ENCODE results near the gene ADAMTS17.

Gene ADAMTS17

DNA sequence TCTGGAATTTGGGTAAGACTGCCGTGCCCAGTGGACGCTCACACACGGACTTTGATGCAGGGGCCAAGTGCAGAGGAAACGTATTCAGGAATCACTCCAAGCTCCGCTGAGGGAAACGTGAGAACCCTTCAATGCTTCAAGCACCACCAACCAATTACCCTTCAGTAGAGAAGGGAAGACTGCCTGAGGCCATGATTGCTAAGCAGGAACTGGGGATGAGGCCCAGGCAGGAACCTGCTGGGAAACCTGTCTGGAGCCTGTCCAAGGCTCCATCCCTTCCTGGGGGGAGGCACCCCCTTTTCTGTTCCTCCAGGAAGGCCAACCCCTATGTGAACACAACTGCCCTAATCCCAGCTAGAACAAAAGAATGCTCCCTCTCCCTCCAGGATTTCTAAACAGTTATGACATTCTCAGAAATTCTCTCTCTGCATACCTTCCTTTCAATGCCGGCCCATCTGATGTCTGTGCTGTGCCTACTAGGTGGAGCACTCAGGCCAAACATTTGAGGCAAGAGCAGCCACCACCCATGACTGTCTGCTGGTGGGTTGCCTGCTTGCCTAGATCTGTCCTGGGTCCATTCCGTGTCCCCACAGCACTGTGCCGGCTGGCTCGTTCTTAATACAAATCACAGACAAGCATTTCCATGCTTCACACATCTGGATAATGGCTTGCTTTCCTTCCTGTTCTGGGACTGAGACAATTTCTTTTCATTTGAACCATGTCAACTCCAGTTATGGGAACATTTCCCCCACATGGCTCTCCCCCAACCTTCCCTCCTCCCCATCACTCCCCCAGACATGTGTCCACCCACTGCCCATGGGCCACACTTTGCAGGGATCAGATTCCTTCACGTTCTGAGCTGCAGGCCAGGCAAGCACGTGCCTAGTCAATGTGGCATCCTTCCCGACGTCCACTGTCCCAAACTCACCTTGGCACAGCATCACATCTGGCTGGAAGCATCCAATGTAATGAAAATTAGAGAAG lies 149.4 kb downstream of the ADAMTS17 start:
- no peak for DNase-seq (ENCODE audit: low read depth)
- no peak overlapping the region for H3K4me3 ChIP-seq (ENCODE audit: low read length)
- TF ChIP-seq, protein P1, sequence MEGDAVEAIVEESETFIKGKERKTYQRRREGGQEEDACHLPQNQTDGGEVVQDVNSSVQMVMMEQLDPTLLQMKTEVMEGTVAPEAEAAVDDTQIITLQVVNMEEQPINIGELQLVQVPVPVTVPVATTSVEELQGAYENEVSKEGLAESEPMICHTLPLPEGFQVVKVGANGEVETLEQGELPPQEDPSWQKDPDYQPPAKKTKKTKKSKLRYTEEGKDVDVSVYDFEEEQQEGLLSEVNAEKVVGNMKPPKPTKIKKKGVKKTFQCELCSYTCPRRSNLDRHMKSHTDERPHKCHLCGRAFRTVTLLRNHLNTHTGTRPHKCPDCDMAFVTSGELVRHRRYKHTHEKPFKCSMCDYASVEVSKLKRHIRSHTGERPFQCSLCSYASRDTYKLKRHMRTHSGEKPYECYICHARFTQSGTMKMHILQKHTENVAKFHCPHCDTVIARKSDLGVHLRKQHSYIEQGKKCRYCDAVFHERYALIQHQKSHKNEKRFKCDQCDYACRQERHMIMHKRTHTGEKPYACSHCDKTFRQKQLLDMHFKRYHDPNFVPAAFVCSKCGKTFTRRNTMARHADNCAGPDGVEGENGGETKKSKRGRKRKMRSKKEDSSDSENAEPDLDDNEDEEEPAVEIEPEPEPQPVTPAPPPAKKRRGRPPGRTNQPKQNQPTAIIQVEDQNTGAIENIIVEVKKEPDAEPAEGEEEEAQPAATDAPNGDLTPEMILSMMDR (conservative IDR thresholded peaks at IDR 0.05; ENCODE audit: low read length), result no peak

DNA sequence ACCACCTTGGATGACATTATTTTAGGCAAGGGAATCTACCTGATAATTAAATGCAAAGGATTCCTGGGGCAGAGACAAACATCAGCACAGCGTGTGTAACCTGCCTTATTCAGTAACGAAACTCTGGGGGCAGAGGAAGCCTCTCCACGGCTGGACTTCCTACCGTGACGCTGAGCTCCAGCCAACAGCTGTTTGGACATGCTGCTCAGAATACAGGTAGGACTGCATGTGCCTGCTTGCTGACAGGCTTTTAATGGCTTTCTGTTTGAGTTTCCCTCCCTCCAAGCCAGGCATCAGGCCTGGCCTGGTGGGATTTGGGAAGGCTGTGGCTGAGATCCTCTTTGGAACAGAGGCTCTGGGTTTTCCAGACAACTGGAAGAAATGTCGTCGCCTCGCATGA lies 150.6 kb downstream of the ADAMTS17 start:
- no peak for DNase-seq (ENCODE audit: low read depth)
- no peak overlapping the region for H3K4me3 ChIP-seq (ENCODE audit: low read length)
- TF ChIP-seq, protein P1 (conservative IDR thresholded peaks at IDR 0.05; ENCODE audit: low read length), result no peak

DNA sequence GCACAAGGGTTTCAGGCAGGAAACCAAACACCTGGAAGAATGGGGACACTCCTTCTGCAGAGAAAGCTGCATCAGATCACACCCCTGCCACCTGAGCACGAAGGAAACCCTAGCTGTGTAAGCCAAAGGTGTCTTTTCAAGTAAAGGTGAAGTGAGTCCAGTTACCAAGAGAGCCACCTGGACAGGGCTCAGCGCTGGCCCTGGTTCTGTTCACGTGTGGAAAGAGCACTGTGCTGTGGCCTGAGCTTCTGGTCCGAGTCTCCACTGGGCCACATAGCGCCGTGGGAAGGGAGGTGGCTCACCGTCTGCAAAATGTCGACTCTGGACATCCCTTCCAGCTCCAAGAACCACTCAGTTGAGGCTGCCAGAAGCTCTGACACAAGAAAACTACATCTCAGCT lies 151.1 kb downstream of the ADAMTS17 start:
- TF ChIP-seq, protein P1 (conservative IDR thresholded peaks at IDR 0.05; ENCODE audit: low read length), result no peak
- H3K4me3 ChIP-seq (ENCODE audit: low read length), result no peak overlapping the region
- no peak for DNase-seq (ENCODE audit: low read depth)

DNA sequence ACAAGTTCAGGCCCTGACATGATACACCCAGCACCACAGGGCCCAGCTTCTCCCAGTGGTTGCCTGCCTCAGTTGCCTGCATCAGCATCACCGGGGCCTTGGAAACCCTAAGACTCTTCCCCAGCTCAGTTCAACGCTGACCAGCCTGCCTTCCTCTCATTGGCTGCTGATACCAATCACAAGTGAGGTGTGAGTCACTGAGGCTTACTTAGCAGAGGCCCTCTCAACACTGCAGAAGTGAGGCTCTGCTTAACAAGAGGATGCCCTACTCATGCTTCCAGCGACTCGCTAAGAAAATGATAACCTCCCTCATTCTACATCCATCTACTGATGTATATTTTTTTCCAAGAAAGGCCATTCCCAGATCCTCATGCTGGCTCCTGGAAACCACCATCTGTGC lies 151.9 kb downstream of the ADAMTS17 start:
- DNase-seq (ENCODE audit: low read depth), result no peak
- no peak overlapping the region for H3K4me3 ChIP-seq (ENCODE audit: low read length)
- TF ChIP-seq, protein P1 (conservative IDR thresholded peaks at IDR 0.05; ENCODE audit: low read length), result no peak

DNA sequence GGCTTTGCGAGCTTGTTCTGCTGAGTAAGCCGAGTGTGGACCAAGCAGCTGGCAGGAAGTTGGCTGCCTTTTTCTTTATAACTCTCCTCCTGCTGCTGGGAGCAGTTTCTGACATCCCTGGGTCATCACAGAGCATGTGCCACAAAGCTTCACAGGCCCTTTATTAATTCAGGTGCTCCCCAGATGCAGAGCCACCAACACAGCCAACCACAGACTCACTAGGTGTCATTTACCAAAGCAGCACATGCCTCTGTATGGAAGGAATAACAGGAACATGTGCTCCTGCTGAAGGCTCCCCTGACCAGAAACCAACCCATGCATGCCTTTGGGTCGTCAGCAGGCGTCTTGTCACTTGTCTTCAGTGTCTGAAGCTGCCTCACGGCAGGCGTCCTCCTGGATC lies 152.5 kb downstream of the ADAMTS17 start:
- TF ChIP-seq, protein P1 (conservative IDR thresholded peaks at IDR 0.05; ENCODE audit: low read length), result no peak
- no peak for DNase-seq (ENCODE audit: low read depth)
- no peak overlapping the region for H3K4me3 ChIP-seq (ENCODE audit: low read length)

DNA sequence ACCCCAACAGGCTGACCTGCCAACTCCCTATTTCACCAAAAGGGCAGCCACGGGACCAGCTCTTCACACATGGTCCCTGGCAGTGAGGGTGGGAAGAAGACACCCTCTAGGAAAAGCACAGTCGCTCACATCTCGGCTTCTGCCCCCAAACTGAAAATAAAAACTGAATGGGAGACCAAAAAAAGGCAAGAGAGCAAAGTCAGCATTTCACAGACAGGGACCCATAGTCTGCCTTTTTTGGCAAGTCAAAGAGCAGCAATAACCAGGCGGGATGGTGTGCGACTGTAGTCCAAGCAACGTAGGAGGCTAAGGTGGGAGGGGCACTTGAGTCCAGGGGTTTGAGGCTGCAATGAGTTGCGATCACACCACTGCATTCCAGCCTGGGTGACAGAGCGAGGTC lies 154.1 kb downstream of the ADAMTS17 start:
- no peak overlapping the region for H3K4me3 ChIP-seq (ENCODE audit: low read length)
- TF ChIP-seq, protein P1 (conservative IDR thresholded peaks at IDR 0.05; ENCODE audit: low read length), result no peak
- DNase-seq (ENCODE audit: low read depth), result no peak

DNA sequence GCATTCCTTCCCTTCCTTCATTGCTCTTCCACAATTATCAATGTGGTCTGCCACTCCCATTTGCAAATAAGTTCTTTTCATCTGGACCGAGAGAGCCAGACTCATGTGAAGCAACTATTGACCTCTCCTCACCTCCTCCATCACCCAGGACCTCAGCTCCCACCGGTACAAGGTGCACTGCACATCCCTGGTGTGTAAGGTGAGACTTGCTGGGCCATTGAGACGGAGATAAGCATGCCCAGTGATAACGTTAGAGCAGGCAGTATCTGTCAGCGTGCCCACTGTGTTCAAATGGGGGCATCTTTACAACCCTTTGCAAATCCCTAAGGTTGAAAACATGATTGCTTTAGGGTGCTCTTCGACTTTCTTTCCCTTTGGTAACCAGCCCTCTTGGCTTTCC lies 154.8 kb downstream of the ADAMTS17 start:
- TF ChIP-seq, protein P1 (conservative IDR thresholded peaks at IDR 0.05; ENCODE audit: low read length), result no peak
- no peak overlapping the region for H3K4me3 ChIP-seq (ENCODE audit: low read length)
- no peak for DNase-seq (ENCODE audit: low read depth)
